Endometrium (tissue), 2 donors: Measurements from ENCODE around the gene ARAF.
"Not testable (repeated sequence)": the region's sequence is repeated elsewhere in the genome, so short reads cannot be mapped to it uniquely, and the experiment has no call there.

ENCODE experiments used
- FAIRE-seq: peaks from 2 replicates; lab custom pipeline; 2012; peaks lifted over from hg19 to GRCh38; lab: Jason Lieb, UNC
- donor health status: control.
- donor health status: control.

The ARAF gene

GRCh38 chrX:47586043-47586787 is 25.2 kb downstream of the ARAF start:
- FAIRE-seq = no peak

DNA sequence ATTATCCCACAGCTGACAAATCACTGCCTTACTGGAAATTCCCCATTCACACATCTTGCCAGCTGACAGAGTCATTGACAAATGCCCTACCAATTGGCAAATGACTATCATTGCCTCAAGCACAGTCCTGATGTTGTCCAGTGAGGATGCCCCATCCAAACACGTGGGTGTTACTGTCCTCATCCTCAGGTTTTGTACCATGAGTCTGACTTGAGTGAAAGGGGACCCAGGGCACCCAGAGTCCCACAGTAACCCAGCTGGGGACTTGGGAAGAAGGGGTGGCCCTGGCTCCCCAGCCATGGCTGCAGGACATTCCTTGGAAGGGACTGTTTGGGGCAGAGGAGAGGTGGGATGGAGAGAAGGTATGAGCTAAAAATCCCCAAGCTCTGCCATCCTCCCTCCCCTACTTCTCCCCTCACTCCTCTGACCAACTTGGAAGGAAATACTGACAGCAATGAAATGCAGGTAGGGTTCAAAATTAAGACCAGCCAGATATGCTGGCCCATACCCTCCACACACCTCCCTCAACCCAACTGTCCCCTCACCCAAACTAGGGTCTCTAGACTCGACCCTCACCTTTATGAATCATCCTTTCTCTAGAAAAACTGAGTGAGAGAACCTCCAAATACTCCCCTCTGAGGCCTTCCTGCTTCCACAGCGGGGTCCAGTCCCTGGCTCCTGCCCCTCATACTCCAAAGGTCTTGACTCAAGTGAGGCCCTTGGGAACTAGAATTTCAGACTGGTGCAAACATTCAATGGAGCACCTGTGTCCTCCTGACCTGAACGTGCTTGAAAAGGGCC is 26.3 kb downstream of the ARAF start:
- no peak for FAIRE-seq

- no peak for FAIRE-seq
These were observed 27.1 kb downstream of the ARAF start for GRCh38 chrX:47587906-47588735.

DNA sequence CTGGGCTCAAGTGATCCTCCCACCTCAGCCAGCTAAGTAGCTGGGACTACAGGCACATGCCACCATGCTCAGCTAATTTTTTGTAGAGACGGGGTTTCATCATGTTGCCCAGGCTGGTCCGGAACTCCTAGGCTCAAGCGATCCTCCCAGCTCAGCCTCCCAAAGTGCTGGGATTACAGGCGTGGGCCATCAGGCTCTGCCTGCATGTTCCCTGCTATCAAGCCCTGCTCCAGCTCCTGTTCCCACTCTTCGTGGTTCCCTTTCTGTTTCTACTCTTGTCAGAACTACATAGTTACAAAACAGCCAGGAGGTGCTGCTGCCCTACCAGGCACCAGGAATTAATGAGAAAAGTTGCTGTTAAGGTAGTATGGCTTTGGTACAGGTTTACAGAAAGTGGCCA is 30.0 kb downstream of the ARAF start:
- no peak for FAIRE-seq

- no peak for FAIRE-seq
These were observed 32.5 kb downstream of the ARAF start for GRCh38 chrX:47593522-47593921.

DNA sequence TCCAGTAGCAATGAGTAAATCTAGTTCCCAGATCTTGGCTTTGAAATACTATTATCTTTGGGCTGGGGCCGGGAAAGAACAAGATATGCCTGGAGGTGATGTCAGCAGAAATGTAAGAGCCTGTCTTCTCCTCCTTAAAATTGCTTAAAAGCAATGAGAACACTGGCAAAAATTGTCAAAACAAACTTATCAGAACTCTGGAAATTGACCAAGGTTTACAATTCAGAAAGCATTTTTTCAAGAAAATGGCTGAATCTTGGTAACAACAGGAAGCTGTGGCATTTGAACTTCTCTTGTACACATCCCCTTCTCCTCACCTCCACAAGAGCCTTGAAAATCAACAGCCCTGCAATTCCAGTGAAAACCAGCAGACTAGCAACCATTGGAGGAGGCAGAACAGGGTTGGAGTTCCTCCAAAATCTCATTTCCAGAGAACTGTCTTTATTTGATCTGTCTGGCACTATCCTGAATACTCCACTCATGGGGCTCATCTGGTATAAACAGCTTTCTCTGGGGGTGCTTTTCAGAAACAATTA is 34.8 kb downstream of the ARAF start:
- FAIRE-seq = no peak

GRCh38 chrX:47596256-47596655 is 35.3 kb downstream of the ARAF start:
- FAIRE-seq = no peak

DNA sequence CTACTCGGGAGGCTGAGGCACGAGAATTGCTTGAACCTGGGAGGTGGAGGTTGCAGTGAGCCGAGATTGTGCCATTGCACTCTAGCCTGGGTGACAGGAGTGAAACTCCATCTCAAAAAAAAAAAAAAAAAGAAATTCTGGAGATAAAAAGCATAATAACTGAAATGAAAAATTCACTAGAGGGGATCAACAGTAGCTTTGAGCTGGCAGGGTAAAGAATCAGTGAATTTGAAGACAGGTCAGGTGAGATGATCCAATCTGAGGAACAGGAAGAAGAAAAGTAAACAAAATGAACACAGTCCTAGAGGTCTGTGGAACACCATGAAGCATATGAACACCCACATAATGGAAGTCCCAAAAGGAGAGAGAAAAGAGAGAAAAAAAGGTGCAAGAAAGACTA is 36.2 kb downstream of the ARAF start:
- FAIRE-seq = no peak

GRCh38 chrX:47603125-47603524 is 42.1 kb downstream of the ARAF start:
- FAIRE-seq = not testable (repeated sequence)

DNA sequence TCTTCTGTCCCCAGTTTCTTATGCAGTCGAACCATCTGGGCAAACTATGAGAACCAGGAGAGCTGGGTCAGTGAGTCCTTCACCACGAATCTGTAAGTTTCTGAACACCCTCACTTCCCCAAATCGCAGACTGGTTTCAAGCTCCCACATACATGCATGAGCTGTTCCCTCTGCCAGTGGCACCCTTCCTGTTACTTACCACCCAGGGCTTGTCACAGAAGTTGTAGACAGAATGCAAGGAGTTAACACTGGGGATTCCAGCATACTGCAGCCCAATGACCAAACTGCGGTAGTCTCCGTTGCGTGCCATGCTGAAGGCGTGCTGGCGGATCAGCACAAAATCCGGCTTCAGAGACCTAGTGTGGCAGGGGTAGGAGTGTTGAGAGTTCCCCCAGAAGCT is 44.0 kb downstream of the ARAF start:
- no peak for FAIRE-seq

- no peak for FAIRE-seq
These were observed 46.1 kb downstream of the ARAF start for GRCh38 chrX:47607091-47607490.

- FAIRE-seq = no peak
These were observed 47.3 kb downstream of the ARAF start for GRCh38 chrX:47608130-47608810.

DNA sequence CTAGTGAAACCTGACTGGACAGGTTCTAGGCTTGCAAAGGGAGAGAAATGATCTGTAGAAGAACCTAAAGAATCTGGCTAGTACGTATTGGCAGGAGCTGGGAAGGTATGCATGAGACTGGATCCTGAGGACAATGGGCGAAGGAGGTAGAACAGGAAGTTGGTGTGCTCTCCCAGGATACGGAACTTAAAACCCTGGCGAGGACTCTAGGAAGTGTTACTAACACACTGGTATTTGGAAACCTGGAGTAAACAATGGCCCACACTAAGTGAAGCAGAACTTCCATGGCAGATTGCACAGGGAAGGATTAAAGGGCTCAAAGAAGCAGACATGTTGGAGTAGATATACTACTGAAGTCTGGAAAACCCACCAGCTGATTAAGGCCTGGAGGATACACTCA is 49.5 kb downstream of the ARAF start:
- no peak for FAIRE-seq

DNA sequence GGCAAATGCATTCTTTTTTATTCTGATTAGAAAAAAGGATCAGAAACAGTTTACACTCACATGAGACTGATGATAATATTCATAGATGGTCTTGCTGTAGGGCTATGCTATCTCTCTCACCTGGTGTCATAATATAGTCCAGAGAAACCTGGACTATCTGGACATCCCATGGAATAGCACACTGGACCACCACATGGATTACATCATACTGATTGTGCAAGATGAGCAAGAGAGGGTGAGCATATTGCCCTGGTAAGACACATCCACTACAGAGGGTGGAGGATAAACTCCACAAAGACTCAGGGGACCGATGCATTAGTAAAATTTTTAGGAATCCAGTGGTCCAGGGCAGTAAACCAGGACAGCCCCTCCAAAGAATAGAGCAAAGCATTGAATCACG is 50.5 kb downstream of the ARAF start:
- FAIRE-seq = no peak

- no peak for FAIRE-seq
These were observed 50.9 kb downstream of the ARAF start for GRCh38 chrX:47611926-47612325.

DNA sequence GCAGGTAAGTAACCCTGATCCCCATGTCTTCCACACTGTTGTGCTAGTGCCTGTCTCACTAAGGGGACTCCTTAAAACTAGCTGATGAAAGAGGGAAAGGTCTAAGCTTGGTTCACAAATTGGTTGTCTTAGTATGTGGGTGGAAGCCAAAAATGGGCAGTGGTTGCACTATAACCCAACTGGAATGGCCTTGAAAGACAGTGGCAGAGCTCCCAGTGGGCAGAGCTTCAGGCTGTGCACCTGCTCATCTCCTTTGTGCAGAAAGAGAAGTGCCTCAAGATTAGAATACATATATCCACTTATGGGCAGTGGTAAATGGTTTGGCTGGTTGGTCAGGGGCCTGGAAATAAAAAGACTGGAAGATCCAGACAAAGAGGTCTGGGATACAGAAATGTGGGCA is 51.4 kb downstream of the ARAF start:
- FAIRE-seq = no peak

- FAIRE-seq = no peak
These were observed 52.1 kb downstream of the ARAF start for GRCh38 chrX:47613082-47613481.

- FAIRE-seq = no peak
These were observed 53.6 kb downstream of the ARAF start for GRCh38 chrX:47614618-47615017.

GRCh38 chrX:47618923-47619485 is 58.0 kb downstream of the ARAF start:
- no peak for FAIRE-seq

DNA sequence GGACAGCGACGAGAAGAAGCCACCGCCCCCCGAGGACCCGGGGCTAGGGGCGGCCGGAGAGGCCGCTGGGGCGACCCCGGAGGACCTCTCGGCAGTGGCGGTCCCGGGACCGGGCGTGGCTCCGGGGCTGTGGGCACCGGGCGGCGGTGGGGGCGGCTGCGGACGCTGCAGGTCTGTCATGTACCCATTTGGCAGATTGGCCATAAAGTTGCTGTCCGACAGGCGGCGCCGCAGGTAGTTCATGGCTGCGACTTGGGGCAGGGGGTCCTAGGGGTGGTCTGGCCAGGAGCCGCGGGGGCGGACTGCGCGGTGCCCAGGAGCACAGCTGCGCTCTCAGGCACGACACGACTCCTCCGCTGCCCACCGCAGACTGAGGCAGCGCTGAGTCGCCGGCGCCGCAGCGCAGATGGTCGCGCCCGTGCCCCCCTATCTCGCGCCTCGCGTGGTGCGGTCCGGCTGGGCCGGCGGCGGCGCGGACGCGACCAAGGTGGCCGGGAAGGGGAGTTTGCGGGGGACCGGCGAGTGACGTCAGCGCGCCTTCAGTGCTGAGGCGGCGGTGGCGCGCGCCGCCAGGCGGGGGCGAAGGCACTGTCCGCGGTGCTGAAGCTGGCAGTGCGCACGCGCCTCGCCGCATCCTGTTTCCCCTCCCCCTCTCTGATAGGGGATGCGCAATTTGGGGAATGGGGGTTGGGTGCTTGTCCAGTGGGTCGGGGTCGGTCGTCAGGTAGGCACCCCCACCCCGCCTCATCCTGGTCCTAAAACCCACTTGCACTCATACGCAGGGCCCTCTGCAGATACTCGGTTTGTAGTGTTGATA is 58.7 kb downstream of the ARAF start, which contains the start of gene SYN1:
SYN1 (minus strand) TSS at position 372 of the 817 bp plus-strand sequence; CDS start at position 243, 129 bp downstream.
- no peak for FAIRE-seq

- FAIRE-seq = no peak
These were observed 59.3 kb downstream of the ARAF start for GRCh38 chrX:47620303-47620685.
